ENCODE measurements around the gene TEC.
"Not testable (repeated sequence)": the region's sequence is repeated elsewhere in the genome, so short reads cannot be mapped to it uniquely, and the experiment has no call there.

The TEC gene

GRCh38 chr4:48210966-48211328 is 58.7 kb downstream of the TEC start:
- FAIRE-seq (no peak), DNase-seq (ENCODE audit: extremely low spot score, insufficient read length, low read depth) (no peak)

- DNase-seq (ENCODE audit: extremely low spot score, insufficient read length, low read depth): no peak
- FAIRE-seq: no peak
These were observed 64.0 kb downstream of the TEC start for GRCh38 chr4:48205626-48206025.

GRCh38 chr4:48205107-48205506 is 64.5 kb downstream of the TEC start:
- FAIRE-seq (no peak), DNase-seq (ENCODE audit: extremely low spot score, insufficient read length, low read depth) (no peak)

- DNase-seq (ENCODE audit: extremely low spot score, insufficient read length, low read depth) (no peak), FAIRE-seq (no peak)
These were observed 65.8 kb downstream of the TEC start for GRCh38 chr4:48203819-48204218.

GRCh38 chr4:48197643-48198237 is 71.9 kb downstream of the TEC start:
- DNase-seq (ENCODE audit: extremely low spot score, insufficient read length, low read depth) (no peak), FAIRE-seq (peak; percentile 83)

GRCh38 chr4:48196758-48197504 is 72.7 kb downstream of the TEC start:
- DNase-seq (ENCODE audit: extremely low spot score, insufficient read length, low read depth) (no peak), FAIRE-seq (peak; percentile 94)

- DNase-seq (ENCODE audit: extremely low spot score, insufficient read length, low read depth) (no peak), FAIRE-seq (peak; percentile 5)
These were observed 73.8 kb downstream of the TEC start for GRCh38 chr4:48195853-48196252.

GRCh38 chr4:48195374-48195773 is 74.3 kb downstream of the TEC start:
- no peak for FAIRE-seq
- DNase-seq (ENCODE audit: extremely low spot score, insufficient read length, low read depth): no peak

GRCh38 chr4:48194971-48195370 is 74.7 kb downstream of the TEC start:
- DNase-seq (ENCODE audit: extremely low spot score, insufficient read length, low read depth) (no peak), FAIRE-seq (peak; percentile 67)

- no peak for FAIRE-seq
- no peak for DNase-seq (ENCODE audit: extremely low spot score, insufficient read length, low read depth)
These were observed 75.6 kb downstream of the TEC start for GRCh38 chr4:48193921-48194468.

- FAIRE-seq: peak; percentile 81
These were observed 76.4 kb downstream of the TEC start for GRCh38 chr4:48193096-48193836.

GRCh38 chr4:48191758-48192157 is 77.9 kb downstream of the TEC start:
- no peak for DNase-seq (ENCODE audit: extremely low spot score, insufficient read length, low read depth)
- FAIRE-seq: peak; percentile 73

More at GRCh38 chr4:48193096-48193836, 76.4 kb downstream of the TEC start:
- no peak for DNase-seq (ENCODE audit: extremely low spot score, insufficient read length, low read depth)

GRCh38 chr4:48190839-48191238 is 78.8 kb downstream of the TEC start:
- DNase-seq (ENCODE audit: extremely low spot score, insufficient read length, low read depth) (no peak), FAIRE-seq (peak; percentile 80)

- FAIRE-seq: peak; percentile 39
- no peak for DNase-seq (ENCODE audit: extremely low spot score, insufficient read length, low read depth)
These were observed 79.9 kb downstream of the TEC start for GRCh38 chr4:48189731-48190130.

- FAIRE-seq: no peak
- no peak for DNase-seq (ENCODE audit: extremely low spot score, insufficient read length, low read depth)
These were observed 81.2 kb downstream of the TEC start for GRCh38 chr4:48188390-48188789.

GRCh38 chr4:48187813-48188212 is 81.8 kb downstream of the TEC start:
- DNase-seq (ENCODE audit: extremely low spot score, insufficient read length, low read depth) (no peak), FAIRE-seq (no peak)

- FAIRE-seq; DNase-seq (ENCODE audit: extremely low spot score, insufficient read length, low read depth): not testable (repeated sequence)
These were observed 82.6 kb downstream of the TEC start for GRCh38 chr4:48187066-48187465.

GRCh38 chr4:48186394-48186793 is 83.2 kb downstream of the TEC start:
- FAIRE-seq; DNase-seq (ENCODE audit: extremely low spot score, insufficient read length, low read depth): not testable (repeated sequence)

GRCh38 chr4:48184882-48185281 is 84.8 kb downstream of the TEC start:
- FAIRE-seq (peak; percentile 50), DNase-seq (ENCODE audit: extremely low spot score, insufficient read length, low read depth) (no peak)

- FAIRE-seq (no peak), DNase-seq (ENCODE audit: extremely low spot score, insufficient read length, low read depth) (no peak)
These were observed 89.4 kb downstream of the TEC start for GRCh38 chr4:48180234-48180633.

- DNase-seq (ENCODE audit: extremely low spot score, insufficient read length, low read depth) (no peak), FAIRE-seq (peak; percentile 18)
These were observed 90.7 kb downstream of the TEC start for GRCh38 chr4:48178931-48179330.
